Lower leg skin (tissue), 3 donors: ENCODE measurements around the gene CMSS1.

Experiments
- POLR2A ChIP-seq, 2 donors: fragments of 450-650 bp; IDR thresholded peaks; one replicate each; pipeline ENCODE4 v1.6.1; 2016 to 2017; ENCODE audit warnings: antibody characterized with exemption in 2 of 2, mild to moderate bottlenecking in 1 of 2, moderate library complexity in 1 of 2
- TF ChIP-seq, protein P1 (sequence below), 3 donors: fragments of 450-650 bp; IDR thresholded peaks; one replicate each; pipeline ENCODE4 v1.5.1; 2016; ENCODE audit warnings: antibody characterized with exemption in 3 of 3, mild to moderate bottlenecking in 3 of 3, moderate library complexity in 2 of 3

DNA sequence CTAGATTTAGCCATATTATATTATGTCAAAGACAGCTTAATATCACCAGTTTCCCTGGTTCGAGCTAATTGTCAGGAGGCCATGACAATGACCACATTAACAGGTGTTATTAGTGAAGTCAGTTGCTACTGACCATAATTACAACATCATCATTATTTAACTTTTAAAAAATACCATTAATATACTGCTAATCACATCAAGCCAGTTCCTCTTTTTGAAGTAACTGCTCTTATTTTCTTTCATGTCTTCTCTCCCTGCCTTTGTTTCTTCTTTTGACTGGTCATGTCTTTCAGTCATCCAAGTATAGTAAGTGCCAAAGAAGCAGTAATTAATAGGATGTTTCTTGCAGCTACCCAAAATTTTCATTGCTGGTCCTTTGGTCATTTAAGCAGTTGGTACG lies 61.6 kb downstream of the CMSS1 start:
- TF ChIP-seq, protein P1, sequence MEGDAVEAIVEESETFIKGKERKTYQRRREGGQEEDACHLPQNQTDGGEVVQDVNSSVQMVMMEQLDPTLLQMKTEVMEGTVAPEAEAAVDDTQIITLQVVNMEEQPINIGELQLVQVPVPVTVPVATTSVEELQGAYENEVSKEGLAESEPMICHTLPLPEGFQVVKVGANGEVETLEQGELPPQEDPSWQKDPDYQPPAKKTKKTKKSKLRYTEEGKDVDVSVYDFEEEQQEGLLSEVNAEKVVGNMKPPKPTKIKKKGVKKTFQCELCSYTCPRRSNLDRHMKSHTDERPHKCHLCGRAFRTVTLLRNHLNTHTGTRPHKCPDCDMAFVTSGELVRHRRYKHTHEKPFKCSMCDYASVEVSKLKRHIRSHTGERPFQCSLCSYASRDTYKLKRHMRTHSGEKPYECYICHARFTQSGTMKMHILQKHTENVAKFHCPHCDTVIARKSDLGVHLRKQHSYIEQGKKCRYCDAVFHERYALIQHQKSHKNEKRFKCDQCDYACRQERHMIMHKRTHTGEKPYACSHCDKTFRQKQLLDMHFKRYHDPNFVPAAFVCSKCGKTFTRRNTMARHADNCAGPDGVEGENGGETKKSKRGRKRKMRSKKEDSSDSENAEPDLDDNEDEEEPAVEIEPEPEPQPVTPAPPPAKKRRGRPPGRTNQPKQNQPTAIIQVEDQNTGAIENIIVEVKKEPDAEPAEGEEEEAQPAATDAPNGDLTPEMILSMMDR (IDR thresholded peaks at IDR 0.05) = no peak
- no peak for TF ChIP-seq POLR2A (IDR thresholded peaks at IDR 0.05)
